ACHN (cell line): Measurements from ENCODE around the gene SLC2A4.
"Not testable (repeated sequence)": the region's sequence is repeated elsewhere in the genome, so short reads cannot be mapped to it uniquely, and the experiment has no call there.

Experiments
- DNase-seq: peaks from one replicate; pipeline ENCODE4 v3.0.0-alpha.2; 2015
- in situ Hi-C: cut with HindIII; loops from 2 replicates; pipeline ENCODE4 v1.10.0; 2017; ENCODE audit warnings: low sequenced_read_pairs, low pct_ligation_motif_present, low pct_unique_long_range_greater_than_20kb

The SLC2A4 gene

DNA sequence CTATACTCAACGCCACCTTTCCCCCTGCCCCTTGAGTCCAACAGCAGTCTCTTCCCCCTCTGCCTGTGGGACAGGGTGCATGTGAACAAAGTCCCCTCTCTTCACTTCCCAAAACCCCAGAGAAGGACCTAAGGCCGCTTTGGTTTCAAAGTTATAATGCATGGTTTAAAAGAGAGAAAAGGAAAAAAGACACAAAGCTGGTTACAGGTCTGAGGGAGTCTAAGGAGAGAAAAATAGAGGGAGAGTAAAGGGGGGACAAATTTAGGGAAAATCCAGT is 38.1 kb upstream of the SLC2A4 start:
- no peak for DNase-seq
- in situ Hi-C loops = no loop called here

DNA sequence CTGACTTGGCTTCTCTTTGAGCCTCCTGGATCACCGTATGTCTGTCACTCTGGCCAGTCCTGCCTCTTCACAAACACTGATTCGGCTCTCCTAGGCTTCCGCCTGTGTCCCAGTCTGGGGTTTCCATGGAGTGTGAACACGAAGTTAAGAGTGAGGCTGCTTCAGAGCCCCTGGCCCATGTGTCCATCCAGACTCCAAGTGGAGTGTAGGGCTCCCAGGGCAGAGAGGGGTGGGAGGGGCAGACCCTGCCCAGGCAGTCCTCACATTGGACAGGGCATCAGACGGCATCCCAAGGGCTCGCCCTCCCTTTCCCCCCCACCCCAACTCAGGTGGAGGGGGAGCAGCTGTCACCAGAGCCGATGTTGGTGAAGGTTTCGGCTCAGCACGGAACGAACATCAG is 37.7 kb upstream of the SLC2A4 start:
- in situ Hi-C loops, DNase-seq: not testable (repeated sequence)

GRCh38 chr17:7246779-7247178 is 34.7 kb upstream of the SLC2A4 start:
- in situ Hi-C loops = no loop called here
- no peak for DNase-seq

DNA sequence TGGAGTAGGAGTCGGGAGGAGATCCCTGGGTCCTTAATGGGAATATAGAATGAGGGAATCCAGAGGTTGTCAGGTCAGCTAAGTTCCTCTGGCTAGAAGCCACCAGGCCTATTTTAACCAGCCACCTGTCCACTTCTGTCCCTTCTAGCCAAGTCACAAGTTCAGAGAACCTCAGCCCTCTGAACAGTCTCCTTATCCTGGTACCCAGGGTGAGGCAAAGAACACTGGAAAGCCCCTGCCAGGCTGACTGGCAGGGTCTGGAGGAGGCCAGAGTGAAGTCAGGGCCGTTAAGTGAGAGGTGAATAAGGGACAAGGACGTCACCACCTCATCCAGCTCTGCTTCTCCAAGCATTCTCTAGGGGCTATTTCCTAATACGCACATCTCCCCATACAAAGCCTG is 32.7 kb upstream of the SLC2A4 start:
- in situ Hi-C loops = no loop called here
- no peak for DNase-seq

GRCh38 chr17:7249214-7249613 is 32.3 kb upstream of the SLC2A4 start:
- in situ Hi-C loops = no loop called here
- no peak for DNase-seq

- in situ Hi-C loops = no loop called here
Observed at GRCh38 chr17:7249830-7250229, 31.7 kb upstream of the SLC2A4 start.

GRCh38 chr17:7250695-7251627 is 30.6 kb upstream of the SLC2A4 start:
- in situ Hi-C loops = no loop called here
- DNase-seq = no peak

More at GRCh38 chr17:7249830-7250229, 31.7 kb upstream of the SLC2A4 start:
- DNase-seq = no peak

DNA sequence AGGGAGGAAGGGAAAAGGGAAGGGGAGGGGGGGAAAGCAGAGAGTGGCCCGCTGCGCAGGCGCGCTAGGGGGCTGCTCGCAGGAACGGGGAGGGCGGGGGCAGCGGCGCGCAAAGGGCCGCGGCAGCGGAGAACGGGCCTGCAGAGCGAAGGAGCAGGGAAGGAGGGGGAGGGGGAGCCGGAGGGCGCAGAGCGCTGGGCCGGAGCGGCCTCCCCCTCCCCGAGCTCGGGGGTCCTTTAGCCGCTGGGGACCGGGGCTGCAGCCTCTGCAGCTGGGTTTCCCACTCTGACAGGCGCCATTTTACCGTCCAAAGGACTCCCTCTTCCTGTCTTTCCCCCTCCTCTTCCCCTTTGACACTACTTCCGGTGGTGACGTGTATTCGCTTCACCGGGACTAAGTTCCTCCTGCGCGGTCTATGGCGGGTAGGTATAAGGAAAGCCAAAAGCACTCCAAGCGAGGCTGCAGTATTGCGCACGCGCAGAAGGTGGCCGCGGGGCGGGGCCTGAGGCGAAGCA is 29.8 kb upstream of the SLC2A4 start, which contains the start of gene CTDNEP1:
TSS of gene CTDNEP1 (minus strand) at position 74 of the 515 bp plus-strand sequence. CDS start 438 bp downstream, outside the sequence.
- in situ Hi-C loops = no loop called here
- DNase-seq = peak; percentile 100

GRCh38 chr17:7252176-7253043 is 29.1 kb upstream of the SLC2A4 start, which contains the start of gene ELP5:
Gene ELP5, plus strand, starts transcription at chr17:7252215. Its CDS starts 336 bp downstream, at chr17:7252551.
- DNase-seq = peak; percentile 96
- in situ Hi-C loops = no loop called here

GRCh38 chr17:7253082-7253481 is 28.4 kb upstream of the SLC2A4 start:
- no peak for DNase-seq
- in situ Hi-C loops = no loop called here

DNA sequence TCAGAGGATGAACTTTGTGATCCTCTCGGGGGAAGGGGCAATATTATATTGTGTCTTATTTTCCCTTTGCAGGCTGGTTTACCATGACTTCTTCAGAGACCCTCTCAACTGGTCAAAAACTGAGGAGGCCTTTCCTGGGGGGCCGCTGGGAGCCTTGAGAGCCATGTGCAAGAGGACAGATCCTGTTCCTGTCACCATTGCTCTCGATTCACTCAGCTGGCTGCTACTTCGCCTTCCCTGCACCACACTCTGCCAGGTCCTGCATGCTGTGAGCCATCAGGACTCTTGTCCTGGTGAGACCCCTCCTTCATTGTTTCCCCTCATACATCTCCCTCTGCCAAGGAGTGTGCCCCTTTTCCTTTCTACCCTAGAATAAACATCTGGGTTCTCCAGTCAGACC is 27.0 kb upstream of the SLC2A4 start:
- in situ Hi-C loops = no loop called here
- DNase-seq = no peak

DNA sequence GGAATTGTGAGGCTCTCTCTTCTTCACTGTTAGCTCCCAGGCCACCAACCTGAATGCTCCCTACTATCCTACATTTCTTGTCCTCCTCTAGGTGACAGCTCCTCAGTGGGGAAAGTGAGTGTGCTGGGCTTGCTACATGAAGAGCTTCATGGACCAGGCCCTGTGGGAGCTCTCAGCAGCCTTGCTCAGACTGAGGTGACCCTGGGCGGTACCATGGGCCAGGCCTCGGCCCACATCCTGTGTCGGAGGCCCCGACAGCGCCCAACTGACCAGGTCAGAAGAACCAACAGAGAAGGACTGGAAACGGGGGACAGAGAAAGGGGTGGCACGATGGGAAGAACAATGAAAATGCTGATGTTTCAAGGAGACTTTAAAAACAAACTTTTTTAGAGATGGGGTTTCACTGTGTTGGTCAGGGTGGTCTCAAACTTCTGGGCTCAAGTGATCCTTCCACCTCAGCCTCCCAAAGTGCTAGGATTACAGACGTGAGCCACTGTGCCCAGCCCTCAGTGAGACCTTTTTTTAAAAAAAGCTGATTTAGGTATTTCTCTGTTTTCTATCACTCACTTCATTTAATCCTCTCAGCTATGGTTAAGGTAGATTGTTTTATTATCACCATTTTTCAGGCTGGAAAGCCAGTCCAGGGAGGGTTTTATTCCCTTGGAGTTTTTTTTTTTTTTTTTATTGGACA is 24.6 kb upstream of the SLC2A4 start:
- in situ Hi-C loops = no loop called here
- no peak for DNase-seq

DNA sequence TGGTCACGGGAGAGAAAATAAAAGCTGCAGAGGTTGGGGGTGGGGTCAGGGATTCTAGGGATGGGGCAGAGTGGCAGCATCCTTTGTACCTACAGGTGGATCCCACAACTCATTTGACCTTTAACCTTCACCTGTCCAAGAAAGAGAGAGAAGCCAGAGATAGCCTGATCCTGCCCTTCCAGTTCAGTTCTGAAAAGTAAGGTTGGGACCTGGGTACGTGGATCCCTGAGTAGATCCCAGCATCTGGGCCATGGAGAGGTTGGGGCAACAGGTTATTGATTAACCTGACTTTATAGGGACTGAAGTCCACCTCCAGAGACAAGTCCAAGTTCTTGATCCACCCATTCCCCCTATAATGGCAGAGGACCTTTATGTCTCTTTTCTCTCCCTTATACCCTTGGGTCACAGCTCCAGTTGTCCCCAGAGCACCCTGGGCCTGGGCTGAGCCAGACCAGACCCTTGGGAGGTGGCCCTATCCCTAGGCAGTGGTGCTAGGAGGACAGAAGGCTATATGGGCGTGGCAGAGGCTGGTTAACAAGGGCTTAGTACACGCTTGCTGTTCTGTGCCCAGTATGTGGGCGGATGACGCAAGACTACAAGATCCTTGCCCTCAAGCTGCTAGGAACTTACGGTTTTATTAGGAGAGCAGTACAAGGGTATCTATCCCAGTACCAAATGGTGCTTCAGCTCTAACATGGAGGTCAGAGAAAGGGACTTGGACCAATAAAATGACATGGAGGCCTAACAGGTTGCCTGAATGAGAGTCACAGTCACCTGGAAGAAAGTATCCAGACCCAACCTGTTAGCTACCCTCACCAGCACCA is 22.6 kb upstream of the SLC2A4 start:
- in situ Hi-C loops = no loop called here
- DNase-seq = no peak

- DNase-seq = no peak
Observed at GRCh38 chr17:7259555-7259889, 22.0 kb upstream of the SLC2A4 start.

DNA sequence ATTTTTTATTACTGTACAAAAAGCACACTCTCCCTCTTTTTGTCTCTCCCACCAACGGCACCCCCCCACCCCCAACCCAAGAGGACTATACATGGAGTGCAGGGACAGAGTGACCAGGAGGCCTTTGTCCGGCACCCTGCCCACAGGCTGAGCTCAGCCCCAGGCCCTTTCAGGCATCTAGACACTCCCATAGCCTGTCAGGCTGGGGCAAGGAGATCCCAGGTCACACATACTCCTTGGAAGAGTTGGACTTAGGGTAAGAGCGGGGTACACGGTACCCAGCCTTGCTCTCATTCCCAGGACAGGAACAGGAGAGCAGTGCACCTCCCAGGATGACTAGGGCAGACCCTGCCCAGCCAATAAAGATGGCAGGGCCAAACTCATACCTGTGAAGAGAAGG is 21.4 kb upstream of the SLC2A4 start:
- in situ Hi-C loops = no loop called here
- no peak for DNase-seq

More at GRCh38 chr17:7259555-7259889, 22.0 kb upstream of the SLC2A4 start:
- in situ Hi-C loops = no loop called here

DNA sequence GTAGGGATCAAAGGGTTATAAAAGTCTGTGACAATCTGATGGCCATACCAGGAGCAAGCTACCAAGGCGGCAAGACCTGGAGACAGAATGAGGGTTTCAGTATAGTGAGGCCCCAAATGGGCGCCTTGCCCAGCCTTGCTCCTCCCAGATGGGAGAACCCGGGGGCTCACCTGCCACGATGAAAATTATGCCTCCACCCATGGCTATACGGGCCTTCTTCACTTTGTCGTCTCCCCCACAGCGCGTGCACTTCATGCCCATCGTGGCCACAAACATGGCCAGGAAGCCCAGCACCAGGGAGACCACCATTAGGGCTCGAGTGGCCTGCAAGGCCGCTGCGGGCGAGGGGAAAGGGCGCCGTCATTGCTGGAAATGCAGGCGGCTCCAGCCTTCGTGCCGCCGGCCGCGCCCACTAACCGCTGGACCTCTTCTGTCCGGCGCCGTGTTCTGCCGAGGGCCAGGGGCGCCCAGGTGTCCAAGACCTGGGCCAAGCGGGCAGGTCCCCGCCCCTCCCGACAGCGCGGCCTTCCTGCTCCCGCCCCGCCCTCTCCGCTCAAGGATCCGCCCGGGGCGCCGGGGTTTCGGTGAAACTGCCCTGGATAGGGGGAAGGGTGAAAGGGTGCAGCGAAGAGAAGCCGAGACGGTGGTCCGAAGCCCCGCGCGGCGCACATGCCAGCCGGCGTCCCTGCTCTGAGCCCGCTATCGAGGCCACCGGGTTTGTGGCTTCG is 20.7 kb upstream of the SLC2A4 start:
- no peak for DNase-seq
- in situ Hi-C loops = no loop called here

DNA sequence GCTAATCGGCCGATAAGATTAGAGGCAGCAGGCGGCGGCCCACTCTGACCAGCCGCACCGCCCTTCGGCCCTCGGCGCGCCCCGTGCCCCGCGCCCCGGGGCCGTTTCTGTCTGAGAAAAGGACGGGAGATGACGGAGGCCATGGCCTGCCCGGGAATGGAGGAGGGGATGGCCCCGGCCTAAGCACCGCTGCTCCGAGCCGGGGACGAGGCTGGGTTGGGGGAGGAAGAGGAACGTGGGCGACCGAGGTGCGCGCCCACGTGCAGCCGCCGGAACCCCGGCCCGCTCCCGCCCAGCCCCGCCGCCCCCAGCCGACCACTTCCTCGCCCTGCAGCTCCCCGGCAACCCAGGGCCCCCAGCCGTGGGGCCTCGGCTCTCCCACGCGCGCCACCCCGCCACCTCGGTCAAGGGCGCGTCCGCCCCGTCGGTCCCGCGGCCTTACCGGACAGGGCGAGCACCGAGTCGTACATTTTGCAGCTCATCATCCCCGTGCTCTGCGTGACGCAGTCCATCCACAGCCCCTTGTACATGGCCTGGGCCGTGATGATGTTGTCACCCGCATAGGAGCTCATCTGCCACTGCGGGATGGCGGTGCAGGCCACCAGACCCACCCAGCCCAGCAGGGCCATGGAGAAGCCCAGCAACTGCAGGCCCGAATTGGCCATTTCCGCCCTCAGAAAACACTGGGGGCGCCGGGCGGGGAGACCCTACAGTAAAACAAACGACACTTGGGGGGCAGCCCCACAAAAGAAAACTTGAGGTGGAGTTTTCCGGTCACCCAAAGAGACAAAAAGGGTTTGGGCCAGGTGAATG is 19.9 kb upstream of the SLC2A4 start:
- in situ Hi-C loops = no loop called here
- DNase-seq = no peak
